Fibroblast of villous mesenchyme (primary cell): ENCODE results near the gene MEG3. TPM values are rescaled to one million over a fixed set of nuclear protein-coding genes. Genes with fewer than 3 reads are reported as not detected.

Experiments used
- DNase-seq: peaks from one replicate; pipeline ENCODE4 v3.0.0-alpha.2; 2010; ENCODE audit warnings: low read depth
- H3K4me3 ChIP-seq: 2 replicates; pipeline ENCODE4 v1.5.1; 2011; ENCODE audit warnings: low read depth, mild to moderate bottlenecking, low read length
- total RNA-seq: library from RNA; depleted of rRNA; stranded (reverse); fragments of >200 nt; gene quantifications from 2 replicates; pipeline ENCODE4 v1.2.3, GENCODE V29; 2012
- TF ChIP-seq, protein P1 (sequence below): IDR thresholded peaks from 2 replicates; pipeline ENCODE4 v1.5.1; 2012; ENCODE audit warnings: low read depth, mild to moderate bottlenecking, low read length; ENCODE audit not compliant: insufficient read depth

MEG3 gene
- total RNA-seq, 1 donor = 187 TPM

DNA sequence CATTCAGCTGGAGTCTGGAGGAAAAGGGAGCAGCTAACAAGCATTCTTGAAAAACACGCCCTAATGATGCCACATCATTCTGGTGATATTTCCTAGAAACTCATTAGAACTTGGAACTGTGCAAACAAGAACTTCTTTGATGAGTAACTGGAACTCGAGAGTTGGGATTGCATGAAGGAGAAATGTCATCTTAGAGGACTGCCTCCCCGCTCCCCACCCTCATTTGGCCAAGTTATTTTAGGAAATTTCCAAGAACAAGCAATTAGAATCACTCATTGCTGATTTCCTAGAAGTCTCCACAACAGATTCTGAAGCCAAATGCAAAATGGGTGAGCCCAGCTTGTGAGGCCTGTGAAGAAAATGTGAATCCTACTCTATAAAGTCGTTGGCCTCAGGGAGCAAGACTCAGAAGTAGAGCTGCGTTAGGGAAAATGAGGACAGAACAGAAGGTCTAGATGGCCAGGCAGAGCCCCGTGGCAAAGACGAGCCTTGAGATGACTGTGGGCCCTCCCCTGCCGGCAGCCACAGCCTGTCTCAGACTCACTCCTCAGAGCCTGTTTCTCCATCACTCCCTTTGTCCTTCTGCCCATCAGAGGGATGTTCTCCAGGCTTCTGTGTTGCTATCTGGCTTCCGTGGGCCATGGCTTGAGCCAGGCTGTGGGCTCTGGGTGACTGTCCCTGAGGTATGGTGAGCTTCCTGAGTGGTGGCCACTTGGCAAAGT, 39.2 kb downstream of the MEG3 start:
- no peak for DNase-seq
- H3K4me3 ChIP-seq = no peak overlapping the region
- TF ChIP-seq, protein P1, sequence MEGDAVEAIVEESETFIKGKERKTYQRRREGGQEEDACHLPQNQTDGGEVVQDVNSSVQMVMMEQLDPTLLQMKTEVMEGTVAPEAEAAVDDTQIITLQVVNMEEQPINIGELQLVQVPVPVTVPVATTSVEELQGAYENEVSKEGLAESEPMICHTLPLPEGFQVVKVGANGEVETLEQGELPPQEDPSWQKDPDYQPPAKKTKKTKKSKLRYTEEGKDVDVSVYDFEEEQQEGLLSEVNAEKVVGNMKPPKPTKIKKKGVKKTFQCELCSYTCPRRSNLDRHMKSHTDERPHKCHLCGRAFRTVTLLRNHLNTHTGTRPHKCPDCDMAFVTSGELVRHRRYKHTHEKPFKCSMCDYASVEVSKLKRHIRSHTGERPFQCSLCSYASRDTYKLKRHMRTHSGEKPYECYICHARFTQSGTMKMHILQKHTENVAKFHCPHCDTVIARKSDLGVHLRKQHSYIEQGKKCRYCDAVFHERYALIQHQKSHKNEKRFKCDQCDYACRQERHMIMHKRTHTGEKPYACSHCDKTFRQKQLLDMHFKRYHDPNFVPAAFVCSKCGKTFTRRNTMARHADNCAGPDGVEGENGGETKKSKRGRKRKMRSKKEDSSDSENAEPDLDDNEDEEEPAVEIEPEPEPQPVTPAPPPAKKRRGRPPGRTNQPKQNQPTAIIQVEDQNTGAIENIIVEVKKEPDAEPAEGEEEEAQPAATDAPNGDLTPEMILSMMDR = no peak

DNA sequence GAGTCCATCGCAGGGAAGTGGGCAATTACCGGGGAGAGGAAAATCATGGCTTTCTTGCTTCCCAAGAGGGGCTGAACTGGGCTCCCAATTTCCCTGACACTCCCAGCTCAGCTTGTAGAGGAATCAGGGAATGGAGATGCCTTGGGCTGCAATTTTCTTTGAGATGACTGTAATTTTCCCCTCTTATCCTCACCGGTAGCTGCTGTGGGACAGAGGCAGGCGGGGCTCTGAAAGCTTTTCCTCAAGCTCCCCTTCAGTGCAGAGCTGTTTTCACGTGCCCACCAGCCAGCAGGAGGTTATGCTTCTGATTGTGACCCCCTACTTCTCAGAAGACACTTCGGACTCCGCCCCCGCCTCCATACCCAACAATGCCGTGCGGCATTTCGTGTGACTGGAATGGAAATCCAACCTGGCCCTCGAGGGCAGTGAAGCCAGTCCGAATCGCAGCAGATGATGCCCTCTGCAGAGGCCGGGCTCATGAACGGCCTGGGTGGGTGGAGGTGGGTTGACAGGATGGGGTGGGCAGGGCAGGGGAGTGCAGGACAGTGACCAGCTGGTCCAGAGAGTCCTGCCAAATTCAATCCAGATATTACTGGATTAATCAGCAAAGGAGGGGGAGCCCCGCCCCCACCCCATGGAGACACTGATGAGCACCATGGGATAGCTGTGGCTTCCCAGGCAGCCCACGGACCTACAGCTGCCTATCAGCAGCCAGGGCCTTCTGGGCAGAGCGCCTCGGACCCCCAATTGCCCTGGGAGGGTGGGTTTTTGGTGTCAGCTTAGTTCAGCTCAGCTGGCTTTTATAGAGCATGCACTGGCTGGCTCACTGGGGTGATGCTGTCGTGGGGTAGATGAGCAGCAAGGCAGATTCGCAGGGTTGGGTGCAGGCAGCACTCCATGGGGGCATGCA, 40.0 kb downstream of the MEG3 start:
- TF ChIP-seq, protein P1 = no peak

DNA sequence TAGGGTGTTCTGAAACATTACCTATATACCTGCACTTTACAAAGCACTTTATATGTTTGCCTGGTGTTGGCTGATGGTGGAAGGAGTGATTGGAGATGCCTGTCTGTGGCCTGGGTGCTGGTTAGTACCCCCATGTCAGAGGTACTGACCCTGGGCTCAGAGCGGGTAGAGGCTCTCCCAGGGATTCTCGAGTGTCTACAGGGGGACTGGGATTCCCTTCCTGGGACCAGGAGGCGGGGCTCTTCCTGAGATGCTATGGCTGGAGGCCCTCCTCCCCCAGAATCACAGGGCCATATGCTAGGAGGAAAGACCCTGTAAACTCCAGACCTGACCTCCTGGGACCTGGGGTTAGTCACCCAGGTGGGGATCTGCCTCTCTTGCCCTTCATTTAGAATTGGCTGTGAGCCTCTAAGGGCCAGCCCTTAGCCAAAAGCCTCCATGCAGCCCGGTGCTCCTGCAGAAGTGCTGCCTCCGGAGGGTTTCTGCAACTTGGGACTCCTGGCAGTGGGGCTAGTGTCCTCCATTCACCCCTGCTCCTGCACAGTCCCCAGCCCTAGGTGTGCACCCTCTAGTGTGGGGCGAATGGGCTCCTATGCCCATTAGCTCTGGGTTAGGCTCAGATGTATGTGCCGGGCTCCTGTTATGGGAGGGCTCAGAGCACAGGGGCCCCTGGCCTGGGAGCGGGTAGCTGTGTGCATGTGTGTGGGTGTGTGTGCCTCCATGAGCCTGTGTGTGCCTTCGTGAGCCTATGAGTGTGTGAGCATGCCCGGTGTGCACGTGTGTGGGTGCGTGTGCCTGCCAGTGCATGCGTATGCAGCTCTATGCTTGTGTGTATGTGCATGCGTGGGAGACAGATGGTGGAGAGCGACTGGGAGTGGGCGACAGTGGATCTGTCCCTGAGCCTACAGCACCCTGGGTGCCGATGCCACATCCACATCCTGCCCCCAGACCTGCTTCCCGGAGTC, 41.0 kb downstream of the MEG3 start:
- TF ChIP-seq, protein P1 = no peak
- no peak for DNase-seq
- no peak overlapping the region for H3K4me3 ChIP-seq

More for the DNA sequence above, 40.0 kb downstream of the MEG3 start:
- no peak for DNase-seq
- no peak overlapping the region for H3K4me3 ChIP-seq

- TF ChIP-seq, protein P1 = no peak
- no peak overlapping the region for H3K4me3 ChIP-seq
- no peak for DNase-seq
Measured at GRCh38 chr14:100867631-100868315, 41.9 kb downstream of the MEG3 start.

- H3K4me3 ChIP-seq = no peak overlapping the region
- no peak for DNase-seq
- TF ChIP-seq, protein P1 = no peak
Measured at GRCh38 chr14:100868621-100869370, 42.9 kb downstream of the MEG3 start.
